EL (cell line): ENCODE measurements around the gene ST3GAL4.

ENCODE experiments used
- DNase-seq: peaks from one replicate; pipeline ENCODE4 v3.0.0-alpha.2; 2016

Gene ST3GAL4

DNA sequence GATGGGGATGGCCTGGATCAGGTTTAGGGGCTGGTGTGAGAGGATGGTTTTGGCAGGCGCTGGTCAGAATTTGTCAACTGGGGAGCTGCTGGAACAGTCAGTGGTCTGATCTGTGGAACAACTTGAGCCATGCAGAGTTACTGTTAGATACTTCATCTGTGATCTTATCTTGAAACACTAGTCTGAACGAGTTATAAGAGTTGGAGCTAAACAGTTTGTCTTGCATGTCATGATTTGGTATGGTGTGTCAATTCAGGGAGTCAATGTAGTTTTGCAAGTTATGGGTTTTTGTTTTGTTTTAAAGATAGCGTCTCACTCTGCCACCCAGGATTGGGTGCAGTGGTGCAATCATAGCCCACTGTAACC lies 54.1 kb downstream of the ST3GAL4 start:
- DNase-seq = no peak

DNA sequence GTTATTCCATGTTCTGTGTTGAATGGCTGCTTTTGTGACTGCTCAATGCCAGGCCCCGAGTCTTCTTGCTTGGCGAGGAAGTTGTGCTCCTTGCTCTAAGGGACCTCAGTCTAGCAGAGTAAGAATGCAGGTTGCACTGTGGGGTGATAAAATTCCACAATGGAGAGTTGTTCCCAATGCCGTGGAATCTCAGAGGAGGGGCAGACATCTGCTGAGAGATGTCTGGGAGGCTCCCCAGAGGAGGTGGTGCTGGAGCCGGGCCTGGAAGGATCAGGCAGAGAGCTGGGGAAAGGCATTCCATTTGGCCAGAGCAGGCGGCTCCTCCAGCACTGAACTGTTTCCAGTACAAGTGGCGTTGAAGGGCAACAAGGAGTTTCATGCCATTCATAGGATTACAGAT lies 55.2 kb downstream of the ST3GAL4 start:
- DNase-seq = no peak

DNA sequence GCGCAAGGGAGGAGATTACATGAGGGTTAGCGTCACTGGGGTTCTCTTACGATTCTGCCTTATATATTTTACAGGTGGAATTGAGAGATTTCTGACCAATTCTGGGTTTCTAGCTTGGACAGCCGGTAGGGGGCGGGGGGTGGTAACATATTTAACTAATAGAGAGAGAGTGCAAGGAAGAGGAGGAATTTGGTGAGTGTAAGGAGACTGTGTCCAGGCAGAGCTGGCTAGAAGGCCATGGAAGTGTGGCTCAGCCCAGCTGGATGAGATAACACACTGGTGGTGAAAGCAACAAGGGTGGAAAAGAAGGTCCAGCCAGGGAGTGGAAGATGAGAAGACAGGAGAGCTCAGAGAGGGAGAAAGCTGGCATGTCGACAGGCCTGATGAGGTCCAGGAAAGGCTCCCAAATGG lies 56.5 kb downstream of the ST3GAL4 start:
- DNase-seq = no peak

GRCh38 chr11:126413426-126413825 lies 57.9 kb downstream of the ST3GAL4 start:
- DNase-seq = no peak

DNA sequence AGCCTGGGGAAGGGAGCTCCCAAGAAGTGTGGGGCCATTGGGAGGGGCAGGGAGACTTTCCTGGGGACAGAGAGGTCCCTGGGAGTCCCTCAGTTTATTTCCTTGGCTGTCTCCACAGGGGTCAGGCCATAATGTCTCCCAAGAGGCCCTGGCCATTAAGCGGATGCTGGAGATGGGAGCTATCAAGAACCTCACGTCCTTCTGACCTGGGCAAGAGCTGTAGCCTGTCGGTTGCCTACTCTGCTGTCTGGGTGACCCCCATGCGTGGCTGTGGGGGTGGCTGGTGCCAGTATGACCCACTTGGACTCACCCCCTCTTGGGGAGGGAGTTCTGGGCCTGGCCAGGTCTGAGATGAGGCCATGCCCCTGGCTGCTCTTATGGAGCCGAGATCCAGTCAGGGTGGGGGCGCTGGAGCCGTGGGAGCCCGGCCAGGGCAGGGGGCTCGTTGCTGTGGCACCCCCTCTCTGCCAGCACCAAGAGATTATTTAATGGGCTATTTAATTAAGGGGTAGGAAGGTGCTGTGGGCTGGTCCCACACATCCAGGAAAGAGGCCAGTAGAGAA lies 58.4 kb downstream of the ST3GAL4 start:
- no peak for DNase-seq

DNA sequence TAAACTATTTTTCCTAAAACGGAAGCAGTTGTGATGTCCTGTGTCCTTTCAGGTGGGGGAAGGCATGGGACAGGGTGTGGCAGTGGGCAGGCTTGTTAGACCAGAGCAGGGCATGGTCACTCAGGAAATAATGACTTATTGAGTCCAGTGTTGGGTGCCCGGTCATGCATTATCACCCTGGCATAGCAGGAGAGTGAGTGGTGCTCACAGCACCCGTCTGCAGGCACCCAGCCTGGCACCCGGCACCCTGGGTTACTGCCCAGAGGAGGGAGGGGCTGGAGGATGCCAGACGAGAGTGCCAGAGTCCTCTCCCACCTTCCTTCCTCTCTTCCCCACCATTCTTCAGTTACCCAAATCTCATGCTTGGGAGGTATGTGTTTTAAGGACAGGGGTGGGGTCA lies 59.1 kb downstream of the ST3GAL4 start:
- no peak for DNase-seq

DNA sequence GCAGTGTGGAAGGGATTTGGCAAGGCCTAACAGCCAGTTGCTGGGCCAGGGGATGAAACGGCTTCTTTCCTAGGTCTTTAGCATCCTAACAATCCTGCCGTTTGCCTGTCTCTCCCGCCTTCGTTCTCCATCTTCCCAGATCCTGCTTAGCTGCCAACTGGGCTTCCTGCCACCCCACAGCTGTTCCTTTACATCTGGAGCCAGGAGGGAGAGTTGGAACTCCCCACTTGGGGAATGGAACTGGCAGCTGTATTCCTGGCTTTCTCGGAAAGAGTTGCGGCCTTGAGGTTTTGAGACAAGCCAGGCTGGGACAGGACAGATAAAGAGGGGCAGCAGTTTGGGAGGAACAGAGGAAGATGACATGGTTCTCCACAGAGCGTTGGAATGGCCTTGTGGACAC lies 59.6 kb downstream of the ST3GAL4 start:
- DNase-seq = no peak

DNA sequence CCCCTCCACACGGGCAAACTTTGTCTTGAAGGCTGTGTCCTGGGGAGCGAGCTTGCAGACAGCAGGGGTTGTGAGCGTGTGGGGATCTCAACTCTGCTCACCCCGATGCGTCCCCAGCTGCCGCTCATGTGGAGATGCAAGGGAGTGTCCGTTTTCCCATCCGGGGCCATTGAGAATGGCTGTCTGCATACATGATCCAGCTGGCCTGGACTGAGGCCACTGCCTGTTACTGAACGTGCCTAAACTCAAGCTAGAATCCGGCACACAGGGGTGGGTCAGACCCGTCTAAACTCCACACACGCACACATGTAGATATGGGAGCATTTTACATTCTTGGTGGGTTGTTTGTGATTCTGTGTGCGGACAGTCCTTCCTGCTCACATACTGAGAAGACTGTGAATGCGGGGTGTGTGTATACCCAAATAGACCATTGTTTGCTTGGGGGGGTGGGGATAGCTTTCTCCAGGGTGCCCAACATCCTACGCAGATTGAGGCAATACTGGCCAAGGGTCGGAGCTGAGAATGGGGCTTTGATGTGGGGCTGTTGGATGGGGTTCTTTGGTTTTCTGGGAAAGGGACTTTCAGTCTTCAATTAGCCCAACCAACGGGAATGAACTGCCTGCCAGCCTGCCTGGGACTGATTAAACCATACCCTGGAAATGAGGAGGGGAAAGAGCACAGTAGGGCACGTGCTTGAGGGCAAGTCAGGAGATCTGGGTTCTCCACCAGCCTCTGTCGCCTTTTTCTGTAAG lies 60.4 kb downstream of the ST3GAL4 start:
- no peak for DNase-seq

GRCh38 chr11:126416542-126417090 lies 61.1 kb downstream of the ST3GAL4 start:
- DNase-seq = peak; percentile 74

- no peak for DNase-seq
These were observed 61.8 kb downstream of the ST3GAL4 start for GRCh38 chr11:126417091-126417862.

GRCh38 chr11:126418887-126419286 lies 63.4 kb downstream of the ST3GAL4 start:
- DNase-seq = no peak

DNA sequence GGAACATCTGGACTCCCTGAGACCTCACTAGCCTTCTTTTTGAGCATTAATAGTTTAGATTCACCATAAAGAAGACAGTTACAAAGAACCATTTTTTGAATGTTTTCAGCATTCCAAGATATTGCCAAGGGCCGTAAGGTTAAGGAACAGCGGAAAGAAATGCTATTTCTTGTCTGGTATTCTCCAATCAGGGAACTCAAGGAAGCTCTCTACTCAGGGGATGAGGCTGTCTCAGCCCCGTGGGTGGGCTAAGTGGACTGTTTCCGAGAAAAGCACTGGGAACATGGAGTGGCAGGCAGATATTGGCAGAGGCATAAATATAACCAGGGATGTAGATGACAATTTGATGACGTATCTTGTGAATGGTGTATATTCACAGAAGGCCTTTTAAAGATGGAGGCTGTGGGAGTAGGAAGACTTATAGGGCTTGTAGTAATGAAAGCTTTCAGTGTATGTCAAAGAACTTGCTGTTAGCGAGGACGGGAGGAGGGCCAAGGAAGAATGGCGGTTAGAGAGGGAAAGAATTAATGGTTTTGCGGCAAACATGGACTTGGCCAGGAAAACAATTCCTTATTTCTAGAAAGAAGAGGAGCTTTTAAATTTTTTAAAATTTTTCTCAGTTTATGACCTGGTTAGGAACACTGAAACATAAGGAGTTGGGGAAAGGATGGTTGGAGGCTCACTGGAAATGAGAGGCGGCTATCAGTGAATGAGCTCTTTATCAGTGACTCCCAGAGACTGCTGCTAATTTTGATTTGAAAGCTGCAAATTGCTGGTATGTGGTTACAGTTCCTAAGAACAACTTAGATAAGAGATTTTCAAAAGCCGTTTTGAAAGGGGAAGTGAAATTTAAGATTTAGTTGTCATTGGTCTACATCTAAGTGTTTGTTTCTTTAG lies 64.6 kb downstream of the ST3GAL4 start:
- no peak for DNase-seq

GRCh38 chr11:126420698-126421256 lies 65.3 kb downstream of the ST3GAL4 start:
- no peak for DNase-seq

- DNase-seq = no peak
These were observed 65.8 kb downstream of the ST3GAL4 start for GRCh38 chr11:126421271-126421671.

- no peak for DNase-seq
These were observed 67.0 kb downstream of the ST3GAL4 start for GRCh38 chr11:126422446-126422845.

GRCh38 chr11:126423154-126423553 lies 67.7 kb downstream of the ST3GAL4 start:
- no peak for DNase-seq

- no peak for DNase-seq
These were observed 68.3 kb downstream of the ST3GAL4 start for GRCh38 chr11:126423743-126424142.

- DNase-seq = no peak
These were observed 69.1 kb downstream of the ST3GAL4 start for GRCh38 chr11:126424471-126425039.

DNA sequence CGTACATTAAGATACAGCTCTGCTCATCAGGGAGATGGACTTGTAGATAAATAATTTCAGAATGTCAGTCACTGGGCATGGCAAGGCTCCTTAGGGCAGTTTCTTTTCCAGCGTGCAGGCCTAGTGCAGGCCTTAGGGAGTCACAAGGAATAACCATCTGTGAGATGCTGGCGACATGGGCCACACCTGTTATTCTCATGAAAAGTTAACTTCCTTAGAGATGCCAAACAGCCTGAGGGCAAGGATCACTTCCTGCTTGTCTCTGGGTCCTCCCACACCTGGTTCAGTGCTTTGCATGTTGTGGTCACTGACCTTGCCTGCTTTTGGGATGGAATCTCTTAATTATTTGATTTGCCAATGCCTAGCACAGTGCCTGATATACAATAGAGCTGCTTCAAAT lies 70.6 kb downstream of the ST3GAL4 start:
- no peak for DNase-seq

DNA sequence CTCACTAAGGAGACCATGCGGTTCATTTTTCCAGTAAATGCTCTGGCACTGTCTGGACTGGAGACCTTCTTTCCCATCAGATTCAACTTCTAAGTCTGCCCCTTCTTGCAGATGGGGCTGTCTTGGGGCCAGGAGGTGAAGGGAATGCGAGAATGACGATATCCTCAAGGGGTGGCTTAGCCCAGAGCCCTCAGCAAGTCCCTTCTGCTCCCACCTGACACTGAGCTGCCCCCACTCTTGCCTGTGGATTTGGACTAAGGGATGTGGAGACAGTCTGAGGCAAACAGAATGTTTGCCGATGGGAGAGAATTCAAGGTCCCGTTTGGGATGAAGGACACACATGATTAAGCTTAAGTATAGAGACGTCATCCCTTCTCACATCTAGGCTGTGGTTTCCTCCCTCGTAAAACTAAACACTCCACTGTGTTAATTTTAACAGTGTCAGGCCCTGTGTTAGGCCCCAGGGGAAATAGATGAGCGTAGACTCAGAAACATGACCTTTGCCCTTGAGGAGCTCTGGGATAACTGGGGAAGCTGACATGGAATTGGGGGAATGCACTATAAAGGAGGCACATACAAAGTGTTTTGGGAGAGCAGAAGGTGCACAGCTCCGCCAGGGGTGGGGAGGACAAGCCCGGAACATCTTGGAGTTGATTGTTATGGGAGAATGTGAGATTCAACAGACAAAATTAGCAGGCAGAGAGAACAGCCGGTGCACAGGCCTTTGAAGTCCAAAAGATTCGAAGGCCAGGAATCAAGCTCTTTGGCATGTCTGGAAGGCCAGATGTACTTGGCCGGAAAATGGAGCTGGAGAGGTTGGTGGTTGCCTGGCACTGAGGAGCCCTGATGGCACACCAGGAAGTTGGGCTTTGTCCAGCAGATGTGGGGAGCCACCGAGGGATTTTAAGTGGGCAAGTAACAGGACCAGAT lies 71.6 kb downstream of the ST3GAL4 start:
- DNase-seq = peak; percentile 31
